HEK293 (cell line): ENCODE results near the gene KIF13A.

Experiments
- CTCF ChIA-PET: fragments of 350-600 bp; formaldehyde crosslinking; extraction: SDS; loops from one replicate; lab custom pipeline; 2021; ENCODE audit warnings: antibody characterized with exemption; lab: Yijun Ruan, JAX
- POLR2A ChIA-PET: fragments of 300-600 bp; formaldehyde crosslinking; extraction: SDS; loops from one replicate; lab custom pipeline; 2020; ENCODE audit warnings: antibody characterized with exemption, inconsistent platforms; lab: Yijun Ruan, JAX
- H3K27ac ChIP-seq: fragments of 200-500 bp; sonication (Bioruptor generic); 2 replicates; pipeline ENCODE4 v1.5.1; 2014; ENCODE audit warnings: low read depth, low read length, control low read depth, inconsistent platforms; ENCODE audit errors: extremely low read depth
- H3K36me3 ChIP-seq, 2 experiments: fragments of 200-500 bp in 1 of 2; sonication (Bioruptor generic) in 1 of 2; 1 replicate in 1 of 2; 2 replicates in 1 of 2; pipeline ENCODE4 v1.5.1; 2014 to 2017; ENCODE audit warnings: inconsistent platforms in 2 of 2, low read length in 2 of 2; ENCODE audit not compliant: control insufficient read depth in 2 of 2, insufficient read depth in 1 of 2
- H3K4me1 ChIP-seq: fragments of 200-500 bp; sonication (Bioruptor generic); 2 replicates; pipeline ENCODE4 v1.5.1; 2014; ENCODE audit warnings: mild to moderate bottlenecking, low read length, inconsistent platforms; ENCODE audit not compliant: control insufficient read depth, insufficient read depth
- H3K4me3 ChIP-seq: 2 replicates; pipeline ENCODE4 v1.5.1; 2011; ENCODE audit warnings: low read depth, mild to moderate bottlenecking, control low read depth, low read length, moderate library complexity
- H3K9me3 ChIP-seq: fragments of 200-500 bp; sonication (Bioruptor generic); 2 replicates; pipeline ENCODE4 v1.5.1; 2014; ENCODE audit warnings: low read depth, low read length, inconsistent platforms; ENCODE audit not compliant: control insufficient read depth, insufficient read depth
- SP2 ChIP-seq: fragments of 450-650 bp; formaldehyde crosslinking; IDR thresholded peaks from 2 replicates; pipeline ENCODE4 v1.5.1; 2016; ENCODE audit warnings: missing biosample characterization, missing genetic modification characterization
- TRIM28 ChIP-seq: IDR thresholded peaks from 2 replicates; pipeline ENCODE4 v1.6.1; 2011; ENCODE audit warnings: low read length, control low read depth, borderline replicate concordance
- YY2 ChIP-seq: fragments of 450-650 bp; formaldehyde crosslinking; IDR thresholded peaks from 2 replicates; pipeline ENCODE4 v1.5.1; 2016; ENCODE audit warnings: missing biosample characterization, missing genetic modification characterization
- ZEB2 ChIP-seq: fragments of 450-650 bp; formaldehyde crosslinking; IDR thresholded peaks from 2 replicates; pipeline ENCODE4 v1.5.1; 2016; ENCODE audit warnings: missing biosample characterization, missing genetic modification characterization
- ZNF2 ChIP-seq: fragments of 450-650 bp; formaldehyde crosslinking; IDR thresholded peaks from 2 replicates; pipeline ENCODE4 v1.5.1; 2016; ENCODE audit warnings: missing biosample characterization, missing genetic modification characterization
- ZNF211 ChIP-seq: fragments of 450-650 bp; formaldehyde crosslinking; IDR thresholded peaks from 2 replicates; pipeline ENCODE4 v1.5.1; 2016; ENCODE audit warnings: low read depth, missing biosample characterization, missing genetic modification characterization
- ZNF239 ChIP-seq: fragments of 450-650 bp; formaldehyde crosslinking; IDR thresholded peaks from 2 replicates; pipeline ENCODE4 v1.5.1; 2016; ENCODE audit warnings: missing biosample characterization, missing genetic modification characterization
- ZNF266 ChIP-seq: fragments of 450-650 bp; formaldehyde crosslinking; IDR thresholded peaks from 2 replicates; pipeline ENCODE4 v1.5.1; 2016; ENCODE audit warnings: missing biosample characterization, missing genetic modification characterization, low read depth
- ZNF280D ChIP-seq: fragments of 450-650 bp; formaldehyde crosslinking; IDR thresholded peaks from 2 replicates; pipeline ENCODE4 v1.5.1; 2016; ENCODE audit warnings: missing biosample characterization, missing genetic modification characterization
- ZNF48 ChIP-seq: fragments of 450-650 bp; formaldehyde crosslinking; IDR thresholded peaks from 2 replicates; pipeline ENCODE4 v1.5.1; 2016; ENCODE audit warnings: missing biosample characterization, missing genetic modification characterization
- ZNF558 ChIP-seq: fragments of 450-650 bp; formaldehyde crosslinking; IDR thresholded peaks from 2 replicates; pipeline ENCODE4 v1.5.1; 2016; ENCODE audit warnings: missing biosample characterization, missing genetic modification characterization
- ZNF792 ChIP-seq: fragments of 450-650 bp; formaldehyde crosslinking; IDR thresholded peaks from 2 replicates; pipeline ENCODE4 v1.5.1; 2016; ENCODE audit warnings: missing biosample characterization, missing genetic modification characterization
- TF ChIP-seq, protein P1 (sequence below): fragments of 450-650 bp; formaldehyde crosslinking; IDR thresholded peaks from 2 replicates; pipeline ENCODE4 v1.5.1; 2016; ENCODE audit warnings: missing biosample characterization, missing genetic modification characterization, borderline replicate concordance
- TF ChIP-seq, protein P2 (sequence below): fragments of 450-650 bp; formaldehyde crosslinking; IDR thresholded peaks from 2 replicates; pipeline ENCODE4 v1.5.1; 2016; ENCODE audit warnings: missing biosample characterization, missing genetic modification characterization

The KIF13A gene

DNA sequence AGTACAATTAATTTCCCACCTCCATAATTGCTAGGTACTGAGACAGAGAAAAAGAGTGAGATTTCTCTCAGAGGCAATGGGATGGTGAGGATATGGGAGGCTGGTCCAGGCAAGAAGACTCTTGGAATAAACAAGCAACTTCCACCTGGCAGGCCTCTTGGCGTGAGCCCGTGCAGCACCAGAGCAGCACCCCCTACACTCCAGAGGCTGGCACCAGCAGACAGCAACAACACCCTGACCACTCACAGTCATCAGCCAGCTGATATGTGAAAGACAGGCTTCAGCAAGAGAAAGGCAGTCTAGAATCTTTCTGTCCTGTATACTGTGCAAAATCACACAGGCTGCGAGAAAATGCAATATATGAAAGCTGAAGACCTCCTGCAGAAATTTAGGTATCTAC is 59.7 kb downstream of the KIF13A start:
- Histone ChIP-seq H3K9me3 (no peaks in the 10 kb centered on the region), H3K4me1 (no peaks in the 10 kb centered on the region), H3K36me3 (no peaks in the 10 kb centered on the region), H3K4me3 (no peak overlapping the region), H3K27ac (no peak overlapping the region)
- ChIA-PET POLR2A (no interaction called here), CTCF (interaction anchor here (0.6 kb wide), 1 partner anchor 26 kb away, joined by 4 read pairs; no protein-coding TSS in a partner anchor)
- TF ChIP-seq, protein P1, sequence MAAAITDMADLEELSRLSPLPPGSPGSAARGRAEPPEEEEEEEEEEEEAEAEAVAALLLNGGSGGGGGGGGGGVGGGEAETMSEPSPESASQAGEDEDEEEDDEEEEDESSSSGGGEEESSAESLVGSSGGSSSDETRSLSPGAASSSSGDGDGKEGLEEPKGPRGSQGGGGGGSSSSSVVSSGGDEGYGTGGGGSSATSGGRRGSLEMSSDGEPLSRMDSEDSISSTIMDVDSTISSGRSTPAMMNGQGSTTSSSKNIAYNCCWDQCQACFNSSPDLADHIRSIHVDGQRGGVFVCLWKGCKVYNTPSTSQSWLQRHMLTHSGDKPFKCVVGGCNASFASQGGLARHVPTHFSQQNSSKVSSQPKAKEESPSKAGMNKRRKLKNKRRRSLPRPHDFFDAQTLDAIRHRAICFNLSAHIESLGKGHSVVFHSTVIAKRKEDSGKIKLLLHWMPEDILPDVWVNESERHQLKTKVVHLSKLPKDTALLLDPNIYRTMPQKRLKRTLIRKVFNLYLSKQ (tag by site-specific recombination) = no peak
- no peak for TF ChIP-seq ZEB2 (tag by site-specific recombination)
- no peak for TF ChIP-seq SP2

GRCh38 chr6:17923401-17923863 is 64.0 kb downstream of the KIF13A start:
- POLR2A ChIA-PET = interaction anchor here (1.0 kb wide), 1 partner anchor 108 kb away, joined by 4 read pairs; no protein-coding TSS in a partner anchor
- Histone ChIP-seq H3K4me1 (no peaks in the 10 kb centered on the region), H3K36me3 (no peaks in the 10 kb centered on the region), H3K4me3 (no peak overlapping the region), H3K27ac (no peak overlapping the region), H3K9me3 (no peaks in the 10 kb centered on the region)
- CTCF ChIA-PET = interaction anchor here (1.4 kb wide), 1 partner anchor 8 kb away, joined by 3 read pairs; no protein-coding TSS in a partner anchor
- TF ChIP-seq ZNF558 (tag by site-specific recombination) (no peak), YY2 (tag by site-specific recombination) (no peak), ZNF280D (tag by site-specific recombination) (no peak), TRIM28 (no peak), ZNF211 (tag by site-specific recombination) (no peak), ZNF792 (tag by site-specific recombination) (no peak), ZNF266 (tag by site-specific recombination) (no peak), ZNF2 (tag by site-specific recombination) (no peak)
- TF ChIP-seq, protein P2, sequence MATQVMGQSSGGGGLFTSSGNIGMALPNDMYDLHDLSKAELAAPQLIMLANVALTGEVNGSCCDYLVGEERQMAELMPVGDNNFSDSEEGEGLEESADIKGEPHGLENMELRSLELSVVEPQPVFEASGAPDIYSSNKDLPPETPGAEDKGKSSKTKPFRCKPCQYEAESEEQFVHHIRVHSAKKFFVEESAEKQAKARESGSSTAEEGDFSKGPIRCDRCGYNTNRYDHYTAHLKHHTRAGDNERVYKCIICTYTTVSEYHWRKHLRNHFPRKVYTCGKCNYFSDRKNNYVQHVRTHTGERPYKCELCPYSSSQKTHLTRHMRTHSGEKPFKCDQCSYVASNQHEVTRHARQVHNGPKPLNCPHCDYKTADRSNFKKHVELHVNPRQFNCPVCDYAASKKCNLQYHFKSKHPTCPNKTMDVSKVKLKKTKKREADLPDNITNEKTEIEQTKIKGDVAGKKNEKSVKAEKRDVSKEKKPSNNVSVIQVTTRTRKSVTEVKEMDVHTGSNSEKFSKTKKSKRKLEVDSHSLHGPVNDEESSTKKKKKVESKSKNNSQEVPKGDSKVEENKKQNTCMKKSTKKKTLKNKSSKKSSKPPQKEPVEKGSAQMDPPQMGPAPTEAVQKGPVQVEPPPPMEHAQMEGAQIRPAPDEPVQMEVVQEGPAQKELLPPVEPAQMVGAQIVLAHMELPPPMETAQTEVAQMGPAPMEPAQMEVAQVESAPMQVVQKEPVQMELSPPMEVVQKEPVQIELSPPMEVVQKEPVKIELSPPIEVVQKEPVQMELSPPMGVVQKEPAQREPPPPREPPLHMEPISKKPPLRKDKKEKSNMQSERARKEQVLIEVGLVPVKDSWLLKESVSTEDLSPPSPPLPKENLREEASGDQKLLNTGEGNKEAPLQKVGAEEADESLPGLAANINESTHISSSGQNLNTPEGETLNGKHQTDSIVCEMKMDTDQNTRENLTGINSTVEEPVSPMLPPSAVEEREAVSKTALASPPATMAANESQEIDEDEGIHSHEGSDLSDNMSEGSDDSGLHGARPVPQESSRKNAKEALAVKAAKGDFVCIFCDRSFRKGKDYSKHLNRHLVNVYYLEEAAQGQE (tag by site-specific recombination) = no peak

DNA sequence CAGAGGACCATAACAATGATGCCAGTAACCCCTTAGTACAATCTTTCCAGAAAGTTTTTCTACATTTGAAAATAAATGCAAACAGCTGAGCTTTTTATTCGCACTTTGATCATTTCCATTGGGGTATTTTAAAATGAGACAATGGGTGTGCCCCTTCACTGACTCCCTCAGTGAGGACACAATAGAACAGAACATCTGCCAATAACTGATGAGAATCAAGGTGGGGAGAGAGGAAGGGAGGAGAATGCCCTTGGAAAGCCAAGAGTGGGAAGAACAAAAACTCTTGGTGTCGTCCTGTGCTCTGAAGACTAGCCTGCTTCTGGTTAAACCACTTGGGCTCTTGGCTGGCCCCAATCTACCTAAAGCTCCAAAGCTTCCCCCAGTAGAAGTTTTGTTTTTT is 66.0 kb downstream of the KIF13A start:
- Histone ChIP-seq H3K36me3 (no peaks in the 10 kb centered on the region), H3K9me3 (no peaks in the 10 kb centered on the region), H3K4me3 (no peak overlapping the region), H3K27ac (no peak overlapping the region), H3K4me1 (no peaks in the 10 kb centered on the region)
- ChIA-PET CTCF (interaction anchor here (0.7 kb wide), 1 partner anchor 233 kb away, joined by 3 read pairs; no protein-coding TSS in a partner anchor), POLR2A (no interaction called here)
- TF ChIP-seq ZNF239 (tag by site-specific recombination) (no peak), ZNF48 (no peak)
